Endometrial microvascular endothelial cells (primary cell): ENCODE measurements around the gene NPY1R. TPM values are rescaled to one million over a fixed set of nuclear protein-coding genes. Genes with fewer than 3 reads are reported as not detected.

Source experiments
- in situ Hi-C: cut with HindIII; loops from 2 replicates; pipeline ENCODE4 v1.10.0; 2017; ENCODE audit warnings: low sequenced_read_pairs, low pct_unique_long_range_greater_than_20kb; ENCODE audit errors: inconsistent ontology term
- total RNA-seq: library from RNA; depleted of rRNA; stranded (reverse); fragments of >200 nt; gene quantifications from one replicate; pipeline ENCODE4 v1.2.3, GENCODE V29; 2015; ENCODE audit errors: inconsistent ontology term

NPY1R gene
- total RNA-seq, 1 donor from 2014 or later, result not detected

GRCh38 chr4:163284304-163284703 is 48.1 kb downstream of the NPY1R start:
- in situ Hi-C loops, result no loop called here

- in situ Hi-C loops, result no loop called here
These were observed 51.5 kb downstream of the NPY1R start for GRCh38 chr4:163280703-163281519.

- in situ Hi-C loops, result no loop called here
These were observed 52.7 kb downstream of the NPY1R start for GRCh38 chr4:163279713-163280112.

GRCh38 chr4:163274861-163275260 is 57.5 kb downstream of the NPY1R start:
- in situ Hi-C loops, result no loop called here

Other genes starting within 250 kb of the NPY1R start
- 17.3 TPM for gene NAF1, start 165.7 kb downstream of the NPY1R start, total RNA-seq
- not detected for gene NPY5R, start 11.3 kb upstream of the NPY1R start, total RNA-seq
- gene TKTL2, start 141.2 kb upstream of the NPY1R start, total RNA-seq, result not detected
- gene TMA16, start 162.1 kb upstream of the NPY1R start, total RNA-seq, result 37.4 TPM